Superior temporal gyrus (tissue), 1 donor: ENCODE results near the gene LHFPL3.

Experiments used
- DNase-seq: peaks from one replicate; pipeline ENCODE4 v3.0.0-alpha.2; 2016; ENCODE audit errors: extremely low spot score

The LHFPL3 gene

GRCh38 chr7:104795616-104796398 is 467.4 kb downstream of the LHFPL3 start:
- DNase-seq, result no peak

GRCh38 chr7:104800307-104800706 is 471.9 kb downstream of the LHFPL3 start:
- no peak for DNase-seq

DNA sequence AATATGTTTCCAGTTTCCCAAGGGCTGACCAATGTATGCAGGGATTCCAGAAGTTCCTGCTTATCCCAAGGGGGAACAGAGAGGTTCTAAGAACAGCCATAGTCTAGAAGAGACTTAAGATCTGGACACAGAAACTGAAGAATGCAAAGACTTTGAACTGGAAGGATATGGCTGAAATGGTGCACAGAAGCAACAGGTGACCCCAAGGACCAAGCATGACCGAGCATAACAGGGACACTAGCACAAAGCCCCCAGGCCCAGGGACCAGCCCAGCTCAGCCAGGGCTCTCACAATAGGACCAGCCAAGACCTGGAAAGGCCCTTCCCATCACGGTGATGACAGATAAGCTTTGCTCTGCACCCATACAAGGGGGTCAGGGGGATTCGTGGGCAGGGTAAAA is 472.6 kb downstream of the LHFPL3 start:
- DNase-seq, result no peak

- no peak for DNase-seq
Observed at GRCh38 chr7:104803931-104804330, 475.5 kb downstream of the LHFPL3 start.

DNA sequence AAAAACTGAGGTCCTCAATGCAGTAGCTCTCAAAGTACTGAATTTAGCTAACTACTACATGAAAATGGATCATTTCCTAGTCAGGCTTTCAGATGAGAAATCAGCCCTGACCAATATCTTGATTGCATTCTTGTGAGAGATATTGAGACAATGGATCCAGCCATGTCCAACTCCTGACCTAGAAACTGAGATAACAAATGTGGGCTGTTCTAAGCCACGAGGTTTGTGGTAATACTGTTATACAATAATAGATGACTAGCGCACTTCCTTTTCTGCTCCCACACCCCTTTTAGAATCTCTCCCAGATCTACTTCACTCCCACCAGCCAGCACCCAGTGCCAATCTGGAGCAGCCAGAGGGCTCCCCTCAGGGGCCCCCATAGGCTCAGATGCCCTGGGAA is 476.3 kb downstream of the LHFPL3 start:
- no peak for DNase-seq

GRCh38 chr7:104805449-104806317 is 477.3 kb downstream of the LHFPL3 start:
- peak; percentile 64 for DNase-seq

GRCh38 chr7:104807671-104808070 is 479.3 kb downstream of the LHFPL3 start:
- DNase-seq, result no peak

DNA sequence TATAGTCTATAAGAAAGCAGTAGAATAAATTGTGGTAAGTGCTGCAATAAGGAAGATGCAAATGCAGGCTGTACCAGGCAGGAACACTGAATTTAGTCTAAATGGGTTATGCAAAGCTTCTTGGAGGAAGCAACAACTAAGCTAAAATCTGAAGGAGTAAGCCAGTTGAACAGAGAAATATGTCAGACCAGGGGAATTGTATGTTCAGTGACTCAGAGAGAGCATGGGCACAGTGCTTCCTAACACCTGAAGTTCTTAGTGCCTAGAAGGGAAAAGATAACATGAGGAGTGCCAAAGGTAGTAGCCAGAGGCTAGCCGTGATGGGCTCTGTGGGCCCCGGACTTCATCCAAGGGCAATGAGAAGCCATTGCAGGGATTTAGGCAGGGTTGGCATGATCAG is 481.5 kb downstream of the LHFPL3 start:
- no peak for DNase-seq

DNA sequence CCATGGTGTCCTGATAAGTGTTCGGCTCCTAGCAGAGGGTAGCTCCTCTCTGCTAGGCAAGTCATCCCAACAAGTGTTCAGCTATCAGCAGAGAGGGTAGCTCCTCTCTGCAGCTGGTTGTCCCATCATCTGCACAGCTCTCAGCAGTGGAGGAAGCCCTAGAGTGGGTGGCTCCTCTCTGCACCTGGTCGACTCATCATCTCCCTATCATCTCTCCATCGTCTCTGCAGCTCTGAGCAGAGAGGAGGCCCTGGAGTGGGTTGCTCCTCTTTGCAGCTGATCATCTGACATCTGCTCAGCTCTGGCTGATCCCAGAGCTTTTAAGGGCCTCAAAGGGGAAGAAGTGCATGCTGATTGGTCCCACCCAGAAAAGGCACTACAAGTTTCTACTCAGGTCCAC is 485.7 kb downstream of the LHFPL3 start:
- no peak for DNase-seq

GRCh38 chr7:104814671-104815400 is 486.4 kb downstream of the LHFPL3 start:
- DNase-seq, result no peak

GRCh38 chr7:104816537-104816936 is 488.1 kb downstream of the LHFPL3 start:
- no peak for DNase-seq

DNA sequence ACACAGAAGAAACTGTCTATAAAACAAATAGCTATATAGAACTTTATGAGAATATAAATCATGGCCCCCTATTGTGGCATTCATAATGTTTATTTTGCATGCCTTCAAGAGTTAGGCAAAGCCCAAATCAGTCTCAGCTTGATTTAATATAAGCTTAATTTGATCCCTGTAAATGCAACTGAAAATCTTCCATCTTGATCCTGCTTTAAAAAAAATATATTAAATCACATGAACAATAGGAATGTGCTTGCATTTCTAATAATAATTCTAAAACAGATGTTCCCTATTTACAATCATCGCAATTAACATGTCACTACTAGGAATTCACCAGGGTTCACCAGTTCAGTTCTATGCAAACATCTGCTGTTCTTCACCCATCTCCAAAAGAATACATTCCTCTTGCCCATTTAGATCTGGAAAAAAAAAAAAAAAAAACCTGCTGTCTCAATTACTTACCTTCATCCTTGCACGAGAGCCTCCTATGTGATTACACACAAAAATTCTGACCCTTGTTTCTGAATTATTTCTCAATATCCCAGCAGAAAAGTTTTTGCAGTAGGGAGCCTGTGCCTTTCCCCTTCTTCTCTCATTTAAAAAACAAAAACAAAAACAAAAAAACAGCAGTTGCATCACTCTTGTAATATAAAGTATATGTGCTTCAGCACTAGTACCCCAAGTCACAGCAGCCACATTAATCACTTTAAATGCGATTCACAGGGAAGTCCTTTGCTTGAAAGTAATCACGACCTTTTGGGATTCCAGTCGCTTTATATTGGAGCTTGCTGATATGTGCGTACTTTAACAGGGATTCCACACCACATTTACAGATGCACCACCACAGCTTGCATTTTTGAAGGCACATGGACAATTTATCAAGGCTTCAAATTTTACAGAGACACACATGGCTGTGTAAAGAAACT is 490.8 kb downstream of the LHFPL3 start:
- DNase-seq, result no peak

DNA sequence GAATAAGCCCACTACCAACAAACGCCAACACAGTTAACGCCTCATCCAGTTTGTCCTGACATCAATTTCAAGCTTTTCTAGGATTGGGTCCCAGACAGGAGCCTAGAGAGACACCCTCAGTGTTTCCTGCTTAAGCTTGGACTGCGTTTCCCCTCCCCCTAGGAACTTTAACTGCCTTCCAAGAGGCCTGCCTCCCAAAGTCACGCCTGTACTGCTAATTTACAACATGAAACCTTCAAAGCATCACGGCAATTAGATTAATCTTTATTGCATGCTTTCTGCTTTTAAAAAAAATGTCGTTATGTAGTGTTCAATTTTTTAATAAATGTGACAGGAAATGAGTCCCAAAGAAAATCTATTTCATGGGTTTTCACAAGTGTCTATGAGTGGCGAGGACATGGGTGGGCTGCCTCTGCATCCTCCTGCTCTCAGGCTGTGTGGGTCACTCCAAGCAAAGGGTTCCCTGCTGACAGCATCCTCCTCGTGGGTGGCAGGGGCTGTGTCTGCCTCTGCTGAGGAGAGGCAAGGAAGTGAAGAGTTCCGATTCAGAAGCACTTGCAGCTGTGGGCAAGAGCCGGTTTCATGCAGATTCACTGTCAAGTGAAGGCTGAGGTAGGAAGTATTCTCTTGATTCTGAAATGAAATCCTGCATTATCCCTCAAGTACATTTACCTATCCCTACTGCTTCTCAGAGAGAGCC is 492.6 kb downstream of the LHFPL3 start:
- no peak for DNase-seq

DNA sequence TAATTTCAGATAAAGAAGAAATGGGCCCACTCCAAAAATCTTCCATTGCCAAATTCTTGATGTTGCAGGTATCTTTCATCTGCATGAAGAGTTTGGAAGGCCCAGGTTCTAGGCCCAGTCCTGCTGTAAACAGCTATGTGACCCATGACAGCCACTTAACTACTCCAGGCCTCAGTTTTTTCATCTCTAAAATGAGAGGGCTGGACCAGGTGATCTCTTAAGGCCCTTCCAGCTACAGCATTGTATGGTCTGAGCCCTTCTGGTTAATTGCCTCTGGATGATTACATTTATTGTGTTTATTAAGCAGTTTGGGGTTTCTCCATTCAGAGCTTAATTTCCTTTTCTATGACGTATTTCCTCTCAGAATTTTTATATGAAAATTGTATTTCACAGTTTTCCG is 494.8 kb downstream of the LHFPL3 start:
- no peak for DNase-seq

DNA sequence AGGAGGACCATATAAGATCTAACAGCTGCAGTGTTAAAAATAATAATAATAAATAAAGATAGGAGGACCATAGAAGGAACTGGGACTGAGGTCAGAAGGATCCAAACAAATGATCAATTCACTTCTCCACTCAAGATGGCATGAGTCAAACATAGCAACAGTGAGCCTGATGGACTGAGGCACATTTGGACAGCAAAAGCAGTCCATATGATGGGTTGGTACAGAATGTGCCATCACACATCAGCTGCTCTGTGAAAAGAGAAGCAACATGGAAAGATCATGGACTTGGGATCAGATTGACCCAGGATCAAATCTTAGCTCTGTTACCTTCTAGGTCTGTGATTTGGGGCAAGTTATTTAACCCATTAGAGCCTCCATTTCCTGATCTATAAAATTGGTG is 496.7 kb downstream of the LHFPL3 start:
- no peak for DNase-seq

DNA sequence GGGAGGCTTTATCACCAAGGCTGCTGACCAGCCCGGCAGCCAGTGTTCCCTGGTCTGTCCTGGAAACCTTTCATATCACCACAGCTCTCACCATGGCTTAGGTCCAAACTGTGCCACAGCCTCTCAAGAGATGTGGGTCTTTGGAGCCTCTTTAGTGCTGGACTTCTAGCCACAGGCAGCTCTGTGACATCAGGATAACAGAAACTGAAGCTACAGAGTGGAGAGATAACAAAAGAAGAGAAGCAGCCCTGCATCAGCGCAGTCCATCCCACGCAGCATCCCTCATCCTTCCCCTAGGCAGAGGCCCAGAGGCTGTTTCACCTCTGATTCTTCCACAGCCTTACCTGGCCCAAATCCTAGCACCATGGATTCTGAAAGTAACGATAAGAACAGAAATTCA is 497.7 kb downstream of the LHFPL3 start:
- DNase-seq, result no peak

DNA sequence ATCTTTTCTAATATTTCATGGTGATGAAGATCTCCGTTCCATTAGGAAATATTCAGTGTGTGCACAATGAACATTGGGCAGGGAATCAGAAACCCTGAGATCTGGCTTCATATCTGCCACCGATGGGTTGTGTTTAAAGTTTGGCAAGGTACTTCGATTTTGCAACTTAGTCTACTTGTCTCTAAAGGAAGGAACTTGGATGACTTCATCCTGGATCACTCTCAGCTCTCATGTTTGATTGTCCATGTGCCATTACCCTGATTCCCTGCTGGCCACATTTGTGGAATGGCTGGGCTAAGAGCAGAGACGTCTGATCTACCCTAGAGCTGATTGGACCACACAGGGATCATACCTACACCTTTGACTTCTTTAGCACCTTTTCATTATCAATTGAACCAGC is 508.6 kb downstream of the LHFPL3 start:
- no peak for DNase-seq

DNA sequence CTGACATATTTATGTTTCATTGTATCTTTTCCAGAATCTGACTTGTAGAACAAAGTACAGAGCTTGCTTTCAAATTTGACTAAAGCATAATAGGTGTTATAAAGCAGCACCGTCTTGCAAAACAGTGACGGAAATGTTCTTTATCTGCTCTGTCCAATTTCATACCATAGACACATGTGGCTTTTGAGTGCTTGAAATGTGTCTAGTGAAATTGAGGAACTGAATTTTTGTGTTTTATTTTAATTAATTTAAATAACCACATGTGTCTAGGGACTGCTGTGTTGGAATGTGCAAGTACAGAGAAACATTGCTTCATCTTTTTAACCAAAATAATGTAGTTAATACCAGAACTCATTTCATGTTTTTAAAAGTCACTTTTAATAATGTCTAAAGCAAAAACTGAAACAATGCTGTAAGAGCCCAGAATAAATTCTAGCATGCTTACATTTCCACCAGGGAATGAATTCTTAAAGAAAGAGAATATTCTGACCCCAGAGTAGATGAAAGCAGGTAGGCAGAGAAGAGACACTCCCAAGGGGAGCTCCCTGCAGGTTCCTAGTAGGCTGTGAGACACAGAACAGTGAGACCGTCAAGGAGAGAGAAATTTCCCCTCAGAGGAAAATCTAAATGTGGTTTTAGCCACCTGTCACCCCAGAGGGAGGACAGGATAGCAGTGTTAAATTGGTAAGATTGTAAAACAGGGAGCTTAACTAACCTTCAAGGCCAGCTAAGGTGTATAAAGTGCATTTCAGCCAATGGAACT is 510.3 kb downstream of the LHFPL3 start:
- no peak for DNase-seq

- no peak for DNase-seq
Observed at GRCh38 chr7:104839842-104840241, 511.4 kb downstream of the LHFPL3 start.

DNA sequence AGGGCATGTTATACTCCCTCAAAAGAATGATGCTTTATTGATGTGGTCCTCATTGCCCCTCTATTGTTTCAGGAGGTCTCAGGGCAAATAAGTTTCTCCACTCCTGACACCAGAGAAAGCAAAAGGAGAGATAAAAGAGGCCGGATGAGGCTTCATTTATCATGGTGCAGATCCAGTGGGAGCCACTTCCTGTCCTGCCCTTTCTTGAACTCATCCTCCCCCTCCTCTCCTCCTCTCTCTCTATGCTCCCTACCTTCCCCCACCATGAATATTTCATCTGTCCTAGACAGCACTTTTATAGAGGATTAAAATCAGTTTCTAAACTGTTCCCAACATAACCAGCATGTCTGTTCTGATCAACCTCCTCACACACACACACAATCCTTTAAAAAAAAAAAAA is 513.4 kb downstream of the LHFPL3 start:
- no peak for DNase-seq
